Stimulated activated CD4-positive, alpha-beta T cell treated with anti-CD3 and anti-CD28 coated beads, Interleukin-4, amount 100 ng/mL, for 4 hours (primary cell): ENCODE measurements around the gene ARL14.

Experiments
- DNase-seq, 2 experiments: peaks; one replicate each; pipeline ENCODE4 v3.0.0-alpha.2; 2020

The ARL14 gene

DNA sequence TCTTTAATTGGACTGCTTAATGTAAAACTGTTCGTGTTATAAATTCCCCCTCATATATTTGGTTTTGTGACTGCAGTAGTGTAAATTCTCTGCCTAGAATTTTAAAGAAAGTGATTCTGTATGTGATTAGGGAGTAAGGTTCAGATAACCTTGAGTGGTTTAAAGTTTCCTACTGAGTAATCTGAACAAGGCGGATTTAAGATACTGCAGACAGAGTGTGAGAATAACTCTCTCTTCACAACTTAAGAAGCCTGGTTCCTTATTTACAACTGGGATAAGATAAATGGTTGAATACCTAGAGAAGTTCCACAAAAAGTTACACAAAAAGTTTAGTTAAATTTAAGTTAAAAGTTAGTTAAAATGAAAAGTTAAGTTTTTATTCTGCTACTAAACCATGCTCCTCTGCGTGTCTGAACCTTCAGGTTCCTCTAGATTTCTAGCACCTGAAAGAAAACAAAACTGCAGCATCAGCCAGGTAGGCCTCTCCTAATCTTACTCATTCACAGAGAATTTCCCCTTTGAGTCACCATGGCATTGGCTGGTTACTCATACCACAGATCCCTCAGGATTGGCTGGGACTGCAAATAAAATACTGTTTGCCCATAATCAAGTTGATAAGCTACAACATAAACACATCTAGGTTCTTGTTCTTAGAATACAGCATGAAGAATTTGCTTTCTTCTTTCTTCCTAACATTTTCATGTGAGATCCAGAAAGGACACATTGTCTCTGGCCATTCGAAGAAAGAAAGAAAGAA lies at the start of gene ARL14:
Gene ARL14, plus strand, starts transcription at position 614 of the 757 bp plus-strand sequence. CDS start 187 bp downstream, outside the sequence.
- DNase-seq, result no peak

DNA sequence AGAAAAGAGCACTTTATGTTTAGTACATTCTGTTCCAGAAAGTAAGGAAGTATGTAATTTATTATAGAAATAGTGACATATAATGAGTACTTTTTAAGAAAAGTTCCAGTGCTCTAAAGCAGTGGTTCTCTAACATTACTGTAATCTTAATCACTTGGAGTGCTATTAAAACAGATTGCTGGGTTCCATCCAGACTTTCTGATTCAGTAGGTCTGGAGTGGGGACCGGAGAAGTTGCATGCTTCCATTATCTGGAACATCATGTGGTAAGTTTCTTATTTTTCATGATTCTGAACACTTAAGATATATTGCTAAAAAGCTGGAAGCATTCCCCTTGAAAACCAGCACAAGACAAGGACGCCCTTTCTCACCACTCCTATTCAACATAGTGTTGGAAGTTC lies 47.5 kb upstream of the ARL14 start:
- DNase-seq, result no peak

DNA sequence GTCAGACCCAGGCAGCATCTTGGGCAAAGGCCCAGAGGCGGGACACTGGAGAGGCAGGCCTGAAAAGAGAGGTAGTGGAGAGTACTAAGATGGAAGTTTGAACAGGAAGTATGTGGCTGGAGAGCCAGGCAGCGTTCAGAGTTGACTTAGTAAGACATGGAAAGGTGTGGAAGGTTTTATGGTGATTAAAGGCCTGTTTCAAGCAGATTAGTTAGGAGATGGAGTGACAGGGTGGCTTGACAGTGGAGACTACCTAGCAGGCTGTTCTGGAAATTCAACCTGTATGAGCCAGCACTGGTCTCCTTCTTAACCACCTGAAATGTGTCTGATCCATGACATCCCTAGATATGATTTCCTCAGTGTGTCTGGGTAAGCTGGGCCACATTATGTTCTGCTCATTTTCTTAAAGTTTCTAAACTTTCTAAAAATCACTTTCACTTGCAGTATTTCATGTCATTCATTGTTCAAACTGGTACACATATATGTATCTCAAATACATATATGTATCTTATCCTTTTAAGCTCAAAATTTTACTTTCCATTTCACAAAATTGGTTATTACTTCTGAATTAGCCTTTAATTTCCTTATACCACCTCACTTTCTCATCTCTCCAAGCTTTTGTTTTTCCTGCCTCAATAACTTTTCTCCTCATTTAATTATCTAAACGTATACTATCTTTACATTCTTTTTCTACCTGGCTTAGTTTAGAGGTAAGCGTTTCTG lies 43.4 kb upstream of the ARL14 start:
- no peak for DNase-seq

DNA sequence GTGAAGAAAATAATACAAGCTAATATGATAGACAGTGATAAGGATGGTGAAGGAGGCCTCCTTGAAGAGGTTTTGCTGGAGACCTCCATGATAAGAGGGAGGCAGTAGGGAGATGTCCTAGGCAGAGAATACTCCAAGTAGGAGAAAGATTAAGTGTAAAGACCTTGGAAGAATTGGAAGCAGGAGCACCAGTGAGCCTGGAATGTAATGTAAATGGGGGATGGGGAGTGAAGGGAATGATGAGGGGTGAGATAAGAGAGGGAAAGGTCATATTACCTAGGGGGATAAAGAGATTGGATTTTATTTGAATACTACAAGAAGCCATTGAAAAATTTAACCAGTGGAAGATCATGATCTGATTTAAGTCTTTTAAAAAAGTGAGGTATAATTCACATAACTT lies 41.7 kb upstream of the ARL14 start:
- no peak for DNase-seq

DNA sequence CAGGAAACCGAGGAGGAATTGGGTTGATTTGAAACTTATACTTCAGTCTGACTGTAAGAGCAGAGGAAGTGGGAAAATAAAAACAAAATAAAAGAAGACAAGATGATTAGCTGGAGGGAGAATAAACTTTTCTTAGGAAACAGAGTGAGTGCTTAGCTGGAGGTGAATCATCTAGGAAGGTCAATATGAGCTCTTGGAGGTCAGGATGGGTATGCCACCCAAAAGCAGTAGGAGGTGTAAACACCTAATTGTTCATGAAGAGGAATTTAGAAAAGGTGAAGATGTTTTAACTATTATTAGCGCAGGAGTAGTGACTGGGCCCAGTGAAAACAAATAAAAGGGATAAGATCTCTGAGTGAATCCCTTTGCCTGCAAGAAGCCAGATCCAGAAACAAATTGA lies 39.9 kb upstream of the ARL14 start:
- no peak for DNase-seq

DNA sequence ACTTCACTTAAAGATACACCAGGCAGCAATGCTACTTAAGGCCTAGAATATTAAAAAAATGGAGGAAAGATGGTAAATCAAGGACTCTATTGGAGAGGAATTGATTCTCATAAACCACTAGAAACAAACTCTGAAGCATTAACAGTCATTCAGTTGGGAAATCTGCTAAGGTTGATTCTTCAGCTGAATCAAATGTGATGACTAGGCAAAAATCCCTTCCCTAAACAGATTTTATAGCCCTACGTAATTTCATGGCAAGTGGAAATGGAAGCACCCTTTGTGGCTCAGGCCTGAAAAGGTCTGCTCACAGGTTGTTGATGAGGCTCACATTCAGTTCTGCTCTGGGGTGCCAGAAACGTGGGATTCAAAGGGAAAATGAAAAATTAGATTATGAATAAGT lies 38.8 kb upstream of the ARL14 start:
- no peak for DNase-seq

DNA sequence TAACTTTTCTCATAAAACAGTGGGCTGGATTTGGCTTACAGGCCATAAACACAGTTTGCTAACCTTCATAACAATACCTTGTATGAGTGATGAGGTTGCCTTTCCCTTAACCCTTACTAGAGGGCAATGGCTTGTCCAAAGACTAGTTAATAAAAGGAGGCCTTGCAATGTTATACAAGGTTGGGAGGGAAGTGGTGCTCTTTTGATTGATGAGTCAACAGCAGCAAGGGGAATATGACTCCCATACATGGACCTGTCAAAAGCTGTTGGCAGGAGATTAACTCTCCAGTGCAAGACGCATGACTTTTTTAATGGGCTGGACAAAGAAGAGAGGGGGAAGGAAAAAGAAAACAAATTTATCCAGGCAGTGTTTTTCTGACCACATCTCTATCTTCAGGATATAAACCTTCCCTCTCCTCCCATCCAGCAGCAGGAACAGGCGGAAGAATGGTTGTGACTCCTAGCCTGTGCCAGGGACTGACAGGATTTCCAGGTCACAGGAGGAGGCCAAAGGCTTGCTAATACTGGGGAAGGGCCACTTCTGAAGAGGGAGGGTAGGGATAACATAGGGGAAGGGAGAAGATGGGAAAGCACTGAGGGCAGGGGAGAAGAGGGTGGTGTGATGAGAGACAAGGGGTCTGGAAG lies 35.2 kb upstream of the ARL14 start:
- no peak for DNase-seq

DNA sequence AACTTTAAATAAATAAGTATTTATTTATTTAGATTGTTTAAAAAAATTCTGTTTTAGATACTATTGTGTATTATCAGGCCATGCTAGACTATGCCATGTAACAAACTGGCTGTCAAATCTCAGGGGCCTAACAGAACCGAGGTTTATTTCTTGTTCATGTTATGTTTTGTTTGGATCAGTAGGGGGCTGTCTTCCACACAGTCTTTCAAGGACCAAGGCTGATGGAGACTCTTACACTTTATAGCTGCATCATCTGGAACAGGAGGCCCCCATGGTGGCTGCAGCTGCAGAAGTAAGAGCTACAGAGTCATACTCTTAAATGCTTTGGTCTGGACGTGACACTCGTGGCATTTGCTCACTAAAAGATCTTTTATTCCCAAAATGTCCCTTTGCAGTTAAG lies 33.0 kb upstream of the ARL14 start:
- no peak for DNase-seq

DNA sequence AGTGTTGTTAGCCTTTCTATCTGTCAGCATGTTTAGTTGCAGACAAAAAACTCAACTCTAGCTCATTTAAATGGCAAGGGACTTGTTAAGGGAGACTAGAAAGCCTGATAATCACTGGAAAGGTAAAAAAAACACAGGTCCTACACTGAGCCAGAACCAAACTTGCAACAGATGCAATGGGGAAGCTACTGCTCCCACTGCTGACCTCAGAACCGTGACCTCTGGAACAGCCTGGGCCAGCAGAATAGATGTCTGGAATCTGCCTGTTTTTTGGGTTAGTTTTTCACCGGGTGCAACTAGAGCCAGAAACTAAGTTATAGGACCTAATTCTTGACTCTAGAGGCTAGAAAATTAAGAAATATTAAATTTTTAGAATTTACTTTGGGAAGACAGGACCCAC lies 32.5 kb upstream of the ARL14 start:
- DNase-seq, result no peak

DNA sequence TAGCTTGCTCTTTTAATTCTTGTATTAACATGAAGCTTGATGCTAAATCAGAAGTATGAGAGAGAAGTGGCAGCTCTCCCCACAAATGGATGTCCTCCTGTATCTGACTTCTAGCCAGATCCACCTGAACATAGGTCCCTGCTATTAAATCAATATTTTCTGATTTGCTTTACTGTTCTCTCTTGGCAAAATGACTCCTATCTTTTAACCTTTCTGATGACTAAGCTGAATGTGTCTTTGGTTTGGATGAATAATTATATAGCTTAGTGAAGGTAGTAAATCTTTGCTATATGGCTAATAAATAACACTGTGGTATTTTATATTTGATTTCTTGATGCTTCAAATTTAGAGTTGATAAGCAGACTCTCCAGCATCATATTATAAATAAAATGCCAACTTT lies 28.3 kb upstream of the ARL14 start:
- DNase-seq, result no peak

DNA sequence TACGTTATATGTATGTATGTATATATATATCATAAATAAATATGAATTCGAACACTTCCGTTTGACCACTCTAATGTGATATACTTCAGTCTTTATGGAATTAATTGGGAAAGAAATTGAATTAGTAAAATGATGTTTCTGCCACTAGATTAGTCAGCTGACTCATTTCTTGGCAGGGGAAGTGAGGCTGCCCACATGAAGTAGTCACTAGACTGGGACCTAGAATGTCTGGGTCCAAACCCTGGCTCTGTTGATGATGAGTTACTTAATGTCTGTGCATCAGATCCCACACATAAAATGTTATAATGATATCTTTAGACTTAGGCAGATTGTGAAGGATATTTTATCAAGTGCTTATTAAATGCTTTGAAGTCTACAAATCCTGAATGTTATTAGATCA lies 27.4 kb upstream of the ARL14 start:
- no peak for DNase-seq

DNA sequence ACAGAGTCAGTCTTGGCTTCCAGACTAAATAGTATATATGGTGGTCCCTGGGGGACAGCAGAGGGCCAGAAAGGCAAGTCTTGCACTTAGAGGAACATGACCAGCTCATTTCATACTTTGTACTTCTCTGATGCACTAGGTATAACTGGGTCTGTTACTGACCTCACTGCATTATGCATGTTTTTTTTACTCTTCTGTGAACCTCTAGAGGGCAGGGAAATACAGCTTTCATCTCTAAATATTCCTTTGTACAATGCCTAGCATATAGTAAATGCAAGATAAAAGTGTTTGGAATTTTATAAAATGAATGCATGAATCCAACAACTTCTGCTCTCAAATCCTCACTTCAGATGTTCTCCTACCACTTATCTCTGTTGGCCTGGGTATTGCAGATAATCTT lies 23.4 kb upstream of the ARL14 start:
- DNase-seq, result no peak

DNA sequence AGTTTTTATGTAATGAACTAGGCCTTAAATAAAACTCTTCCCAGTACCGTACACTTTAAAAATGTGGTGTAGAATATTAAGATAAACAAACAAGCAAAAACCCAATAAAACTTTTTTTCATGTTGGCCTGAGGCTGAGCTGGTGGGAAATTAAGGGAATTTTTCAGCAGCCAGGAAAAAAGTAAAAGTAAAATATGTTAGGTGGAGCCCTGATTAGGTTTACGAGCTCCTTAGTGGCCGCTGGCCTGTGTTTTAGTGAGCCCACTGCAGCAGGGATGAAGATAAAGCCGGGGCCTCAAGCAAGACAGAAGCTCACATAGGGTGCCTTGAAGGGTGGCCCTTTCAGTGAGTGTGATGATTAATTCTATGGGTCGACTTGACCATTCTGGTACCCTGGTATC lies 16.1 kb upstream of the ARL14 start:
- no peak for DNase-seq

DNA sequence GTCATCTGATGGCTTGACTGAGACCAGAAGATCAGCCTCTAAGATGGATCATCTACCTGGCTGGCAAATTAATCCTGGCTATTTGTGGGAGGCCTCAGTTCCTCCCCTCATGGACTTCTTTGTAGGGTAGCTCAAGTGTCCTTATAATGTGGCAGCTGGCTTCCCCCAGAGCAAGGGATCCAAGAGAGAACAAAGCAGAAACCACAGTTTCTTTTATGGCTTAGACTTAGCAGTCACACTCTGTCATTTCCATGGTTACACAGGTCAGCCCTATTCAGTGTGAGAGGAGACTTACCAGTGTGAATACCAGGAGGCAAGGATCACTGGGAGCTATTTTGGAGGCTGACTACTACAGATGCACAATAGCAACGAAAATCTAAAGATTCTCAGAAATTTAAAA lies 15.3 kb upstream of the ARL14 start:
- no peak for DNase-seq

DNA sequence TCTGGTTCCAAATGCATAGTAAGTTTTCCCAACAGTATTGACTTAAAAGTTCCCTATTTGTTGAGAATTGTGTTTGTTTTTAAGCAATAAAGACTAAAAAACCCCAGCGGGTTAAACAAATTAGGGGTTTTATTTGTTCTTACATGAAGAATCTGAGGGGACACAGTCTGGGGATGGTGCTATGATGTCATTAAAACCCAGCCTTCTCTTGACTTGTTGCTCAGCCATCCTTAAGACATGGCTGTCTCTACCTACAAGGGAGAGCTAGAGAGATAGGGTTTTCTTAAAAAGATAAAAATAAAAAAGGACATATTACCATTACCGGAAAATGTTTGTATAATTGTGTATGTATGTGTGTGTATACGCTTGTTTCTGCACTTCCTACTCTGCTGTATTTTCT lies 11.7 kb upstream of the ARL14 start:
- no peak for DNase-seq

DNA sequence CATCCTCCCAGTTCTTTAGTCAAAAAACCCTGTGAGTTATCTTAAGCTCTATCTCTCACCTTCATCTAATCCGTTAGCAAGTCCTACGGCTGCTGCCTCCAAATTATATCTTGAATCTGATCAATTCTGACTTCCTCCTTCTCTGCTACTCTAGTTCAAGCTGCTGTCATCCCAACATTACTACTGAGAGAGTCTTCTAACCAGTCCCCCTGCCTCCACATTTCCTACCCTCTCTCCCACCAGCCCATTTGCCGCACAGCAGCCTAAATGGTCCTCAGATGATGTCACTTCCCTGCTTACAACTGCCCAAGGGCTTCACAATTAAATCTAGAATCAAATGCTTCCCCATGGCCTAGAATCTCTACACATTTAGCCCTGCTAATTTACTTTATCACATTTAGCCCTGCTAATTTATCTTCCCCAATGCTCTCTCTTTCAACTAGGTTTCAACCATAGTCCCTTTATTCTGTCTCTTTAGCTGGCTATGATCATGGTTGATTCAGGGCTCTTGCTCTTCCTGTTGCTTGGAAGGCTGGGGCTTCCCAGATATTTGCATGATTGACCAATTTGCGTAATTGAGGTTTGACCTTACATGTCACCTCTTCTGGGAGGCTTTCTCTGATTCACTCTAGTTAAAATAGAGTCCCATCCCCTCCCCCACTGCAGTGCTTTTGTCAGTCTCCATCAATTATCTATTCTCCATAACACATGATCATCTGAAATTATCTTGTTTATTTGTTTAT lies 11.0 kb upstream of the ARL14 start:
- DNase-seq, result no peak

DNA sequence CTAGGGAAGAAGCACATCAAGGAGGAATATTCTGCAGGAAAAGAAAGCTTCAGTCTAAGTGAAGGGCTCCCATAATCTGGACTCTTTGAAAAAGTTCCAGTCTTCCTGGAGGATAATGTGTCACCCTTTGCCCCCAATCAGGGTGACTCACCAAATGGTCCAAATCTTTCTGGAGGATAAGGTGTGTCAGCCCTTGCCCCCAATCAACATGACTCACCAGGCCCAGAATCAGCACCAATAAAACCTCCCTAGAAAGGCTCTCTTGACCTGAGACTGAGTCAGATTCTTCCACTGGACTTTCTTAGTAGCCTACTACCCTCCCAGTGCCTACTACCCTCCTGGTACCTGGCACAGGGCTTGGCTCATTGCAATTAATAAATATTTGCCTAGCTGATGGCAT lies 9.5 kb upstream of the ARL14 start:
- no peak for DNase-seq

DNA sequence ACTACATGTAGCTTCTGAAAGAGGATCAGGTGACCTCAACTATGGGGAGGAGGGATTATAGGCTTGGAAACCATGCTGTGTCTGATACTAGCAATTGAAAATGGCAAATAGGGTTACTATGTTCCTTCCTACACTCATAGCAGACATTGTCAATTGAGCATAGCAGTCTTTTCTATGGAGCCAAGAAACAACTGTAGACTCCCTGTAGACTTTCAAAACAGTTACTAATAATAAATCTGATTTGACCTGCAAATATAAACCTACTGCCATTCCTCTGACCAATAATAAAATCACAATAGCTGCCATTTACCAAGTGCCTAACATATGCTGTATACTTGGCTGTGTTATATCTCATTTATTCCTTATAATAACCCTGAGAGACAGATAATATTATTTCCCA lies 8.5 kb upstream of the ARL14 start:
- DNase-seq, result no peak

DNA sequence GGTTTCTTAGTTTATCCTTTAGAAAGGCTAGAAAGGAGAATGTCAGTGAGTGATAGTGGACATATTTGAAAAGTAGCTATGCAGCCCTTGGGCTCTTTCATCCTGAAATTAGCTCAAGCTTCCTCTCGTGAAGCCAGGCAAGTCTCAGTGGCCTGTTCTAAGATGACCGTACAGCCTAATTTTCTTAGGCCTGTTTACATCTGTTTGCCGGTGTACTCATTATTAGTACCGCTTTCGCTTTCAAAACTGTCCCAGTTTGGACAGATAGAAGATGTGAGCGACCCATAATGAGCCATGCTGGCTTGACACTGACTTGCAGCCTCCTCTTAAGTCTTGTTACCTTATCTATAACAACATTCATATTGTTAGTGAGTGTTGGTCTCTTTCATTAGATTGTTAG lies 5.7 kb upstream of the ARL14 start:
- DNase-seq, result no peak

DNA sequence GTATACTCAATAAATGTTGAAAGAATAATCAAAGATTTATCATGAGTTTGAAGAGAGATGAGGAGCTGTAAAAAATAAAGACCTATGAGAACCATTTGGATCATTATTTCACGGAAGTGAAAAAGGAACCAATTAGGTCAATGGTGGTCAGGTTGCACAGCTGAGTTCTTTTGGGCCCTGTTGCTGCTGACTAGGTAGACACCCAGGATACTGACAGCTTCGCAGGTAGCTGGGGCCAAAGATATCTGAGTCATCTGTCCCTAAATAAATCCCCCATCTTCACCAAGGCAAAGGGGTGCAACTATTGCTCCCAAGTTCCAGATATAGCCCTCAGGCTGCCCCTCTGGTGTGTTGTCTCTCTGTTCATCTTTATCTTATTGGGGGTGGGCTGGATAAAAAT lies 5.0 kb upstream of the ARL14 start:
- DNase-seq, result no peak

DNA sequence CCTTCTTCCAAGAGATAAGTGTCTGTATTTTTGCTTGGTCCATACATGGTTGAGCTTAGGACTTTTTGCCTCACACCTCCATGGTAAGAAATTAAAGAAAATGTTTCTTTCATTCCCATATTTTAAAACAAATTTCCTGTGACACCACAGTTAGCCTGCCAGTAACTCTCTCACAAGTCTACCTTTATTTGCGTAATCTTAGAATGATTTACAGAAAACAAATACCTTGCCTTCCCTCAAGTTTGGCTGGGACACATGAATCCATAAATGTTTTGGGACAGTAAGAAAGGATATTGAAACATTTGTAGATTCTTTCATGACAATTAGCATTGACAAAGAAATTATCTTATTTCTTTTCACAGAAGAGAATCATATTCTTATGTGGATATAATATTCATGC lies 3.8 kb upstream of the ARL14 start:
- no peak for DNase-seq

DNA sequence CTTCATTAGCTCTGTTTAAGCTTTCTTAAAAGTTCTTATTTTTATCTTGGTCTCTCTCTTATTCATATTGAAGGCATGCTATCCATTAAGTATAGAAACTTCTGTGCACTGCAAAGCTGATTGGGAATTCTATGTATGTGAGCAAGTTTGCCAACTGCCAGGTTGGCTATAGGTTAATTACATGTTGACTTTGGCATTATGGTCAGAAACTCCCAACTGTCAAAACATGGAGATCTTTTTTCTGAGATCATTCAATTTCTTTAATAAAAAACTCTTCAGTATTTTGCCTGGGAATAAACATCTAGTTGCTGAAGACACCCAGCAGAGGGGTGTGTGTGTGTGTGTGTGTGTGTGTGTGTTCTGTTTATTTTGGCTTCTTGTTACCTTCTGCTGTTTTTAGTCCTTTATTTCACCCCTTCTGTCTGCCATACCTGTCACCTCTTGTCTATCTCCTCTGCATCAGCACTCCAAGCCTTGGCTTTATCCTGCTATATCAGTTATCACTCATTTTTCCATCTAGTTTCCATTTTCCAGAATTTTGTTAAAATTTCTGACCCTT lies 1.3 kb upstream of the ARL14 start:
- DNase-seq, result no peak

DNA sequence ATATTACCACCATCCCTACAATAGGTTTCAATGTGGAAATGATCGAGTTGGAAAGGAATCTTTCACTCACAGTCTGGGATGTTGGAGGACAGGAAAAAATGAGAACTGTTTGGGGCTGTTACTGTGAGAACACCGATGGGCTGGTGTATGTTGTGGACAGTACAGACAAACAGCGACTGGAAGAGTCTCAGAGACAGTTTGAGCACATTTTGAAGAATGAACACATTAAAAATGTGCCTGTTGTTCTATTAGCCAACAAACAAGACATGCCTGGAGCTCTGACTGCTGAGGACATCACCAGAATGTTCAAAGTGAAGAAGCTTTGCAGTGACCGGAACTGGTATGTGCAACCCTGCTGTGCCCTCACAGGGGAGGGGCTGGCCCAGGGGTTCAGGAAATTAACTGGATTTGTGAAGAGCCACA lies 510 bp downstream of the ARL14 start:
- DNase-seq, result no peak
